Endothelial cell of umbilical vein (primary cell): ENCODE measurements around the gene TBC1D5. TPM values are rescaled to one million over a fixed set of nuclear protein-coding genes. Genes with fewer than 3 reads are reported as not detected.

ENCODE experiments used
- BruUV-seq: library from RNA; stranded (reverse); fragments of 400-500 nt; replicated peaks from 2 replicates; lab custom pipeline; 2021; lab: Mats Ljungman, UMichigan
- CTCF ChIA-PET: fragments of 300-600, 350-600 bp; sonication (Branson Sonifier 250); formaldehyde crosslinking; loops from one replicate; lab custom pipeline; 2021; ENCODE audit warnings: antibody characterized with exemption, inconsistent platforms; lab: Charles Lee
- POLR2A ChIA-PET: fragments of 300-600, 350-600 bp; sonication (Branson Sonifier 250); formaldehyde crosslinking; loops from one replicate; lab custom pipeline; 2021; ENCODE audit warnings: antibody characterized with exemption, inconsistent platforms; lab: Charles Lee
- DNase-seq: peaks from one replicate; pipeline ENCODE4 v3.0.0-alpha.2; 2011; ENCODE audit warnings: low read depth, low spot score
- FAIRE-seq: peaks from 2 replicates; lab custom pipeline; 2011; peaks lifted over from hg19 to GRCh38; lab: Jason Lieb, UNC
- H2AFZ ChIP-seq: 2 replicates; pipeline ENCODE4 v1.6.0; 2012; ENCODE audit warnings: low read depth, low read length, control low read depth, inconsistent platforms
- H3K27ac ChIP-seq: 2 replicates; pipeline ENCODE4 v1.5.1; 2011; ENCODE audit warnings: low read depth, mild to moderate bottlenecking, control low read depth, low read length, moderate library complexity; ENCODE audit not compliant: insufficient read depth
- H3K27me3 ChIP-seq, 2 experiments: 2 replicates each; pipeline versions ENCODE4 v1.6.0 to v1.6.1; 2011; ENCODE audit warnings: low read length in 2 of 2, mixed read lengths in 1 of 2; ENCODE audit not compliant: control insufficient read depth in 2 of 2, insufficient read depth in 2 of 2
- H3K36me3 ChIP-seq, 2 experiments: 2 replicates in 1 of 2; 3 replicates in 1 of 2; pipeline ENCODE4 v1.5.1; 2011; ENCODE audit warnings: low read length in 2 of 2, mild to moderate bottlenecking in 1 of 2, moderate library complexity in 1 of 2; ENCODE audit not compliant: control insufficient read depth in 2 of 2, insufficient read depth in 2 of 2; ENCODE audit errors: extremely low read depth in 1 of 2
- H3K4me1 ChIP-seq: 3 replicates; pipeline ENCODE4 v1.5.1; 2011; ENCODE audit warnings: mild to moderate bottlenecking, low read length; ENCODE audit not compliant: control insufficient read depth, insufficient read depth; ENCODE audit errors: extremely low read depth
- H3K4me2 ChIP-seq: 2 replicates; pipeline ENCODE4 v1.6.1; 2011; ENCODE audit warnings: low read length, control low read depth, mixed read lengths; ENCODE audit not compliant: insufficient read depth
- H3K4me3 ChIP-seq, 3 experiments: fragments of 200-600 bp in 1 of 3; sonication (generic), shearing (Covaris generic) in 1 of 3; replicated peaks in 1 of 3; 2 replicates each; pipeline ENCODE4 v1.5.1; 2011 to 2016; ENCODE audit warnings: control low read depth in 3 of 3, low read length in 3 of 3, mild to moderate bottlenecking in 2 of 3, inconsistent platforms in 1 of 3, low read depth in 1 of 3, moderate library complexity in 1 of 3; ENCODE audit not compliant: insufficient read depth in 1 of 3
- H3K79me2 ChIP-seq: 2 replicates; pipeline ENCODE4 v1.6.0; 2012; ENCODE audit warnings: low read length, inconsistent platforms; ENCODE audit not compliant: control insufficient read depth, insufficient read depth
- H3K9ac ChIP-seq: replicated peaks from 2 replicates; pipeline ENCODE3; 2011; ENCODE audit warnings: low read length, control low read depth; ENCODE audit not compliant: insufficient read depth; ENCODE audit errors: extremely low read depth
- H3K9me1 ChIP-seq: replicated peaks from 3 replicates; pipeline ENCODE4 v1.6.0; 2011; ENCODE audit warnings: mild to moderate bottlenecking, low read length; ENCODE audit not compliant: control insufficient read depth, insufficient read depth; ENCODE audit errors: extremely low read depth
- H3K9me3 ChIP-seq: replicated peaks from 2 replicates; pipeline ENCODE4 v1.5.1; 2012; ENCODE audit warnings: low read length, inconsistent platforms; ENCODE audit not compliant: control insufficient read depth, insufficient read depth
- H4K20me1 ChIP-seq: replicated peaks from 2 replicates; pipeline ENCODE3; 2011; ENCODE audit warnings: mild to moderate bottlenecking, low read length; ENCODE audit not compliant: control insufficient read depth, insufficient read depth; ENCODE audit errors: extremely low read depth
- EZH2 ChIP-seq: IDR thresholded peaks from 2 replicates; pipeline ENCODE4 v1.6.1; 2012; ENCODE audit warnings: borderline replicate concordance, low read depth, mild to moderate bottlenecking, moderate library complexity, low read length, inconsistent platforms; ENCODE audit not compliant: severe bottlenecking
- FOS ChIP-seq: IDR thresholded peaks from 2 replicates; pipeline ENCODE4 v1.6.1; 2011; ENCODE audit warnings: mild to moderate bottlenecking, low read length, moderate library complexity, borderline replicate concordance; ENCODE audit not compliant: insufficient read depth
- GATA2 ChIP-seq: IDR thresholded peaks from 2 replicates; pipeline ENCODE4 v1.7.0; 2011; ENCODE audit warnings: low read depth, mild to moderate bottlenecking, moderate library complexity, mixed read lengths, low read length; ENCODE audit not compliant: insufficient read length, insufficient read depth
- JUN ChIP-seq: IDR thresholded peaks from 2 replicates; pipeline ENCODE4 v1.6.1; 2011; ENCODE audit warnings: borderline replicate concordance, low read depth; ENCODE audit not compliant: insufficient read length, insufficient read depth
- MYC ChIP-seq: IDR thresholded peaks from one replicate; pipeline ENCODE4 v1.6.1; 2011; ENCODE audit warnings: mild to moderate bottlenecking, low read depth, low read length
- POLR2A ChIP-seq: IDR thresholded peaks from 2 replicates; pipeline ENCODE4 v1.6.1; 2012; ENCODE audit warnings: low read depth, mild to moderate bottlenecking, control low read depth, low read length
- POLR2AphosphoS5 ChIP-seq: IDR thresholded peaks from 2 replicates; pipeline ENCODE4 v1.6.1; 2012; ENCODE audit warnings: low read depth, mild to moderate bottlenecking, control low read depth, low read length, moderate library complexity; ENCODE audit not compliant: insufficient read depth
- dilution Hi-C: fragments of 300-500 bp; cut with MboI; formaldehyde crosslinking; loops from one replicate; pipeline ENCODE4 v1.15.0; 2019; ENCODE audit warnings: low sequenced_read_pairs; ENCODE audit not compliant: extremely low pct_ligation_motif_present
- intact Hi-C: fragments of 100-400 bp; cut with micrococcal nuclease; formaldehyde crosslinking; loops from one replicate; pipeline ENCODE4 v1.10.0; 2022
- polyA plus RNA-seq, 4 experiments: library from polyadenylated mRNA; depleted of rRNA in 3 of 4; stranded (reverse) in 3 of 4; unstranded in 1 of 4; fragments of >200 nt; gene quantifications; 2 replicates each; pipeline versions ENCODE4 v1.2.1 to v1.2.3, GENCODE V29; 2011 to 2012; ENCODE audit warnings: missing spikeins in 1 of 4
- total RNA-seq: library from RNA; stranded (reverse); gene quantifications from 2 replicates; pipeline ENCODE4 v1.2.3, GENCODE V29; 2021
- TF ChIP-seq, protein P1 (sequence below), 2 donors: IDR thresholded peaks; 1 replicate in 1 of 2; 2 replicates in 1 of 2; pipeline ENCODE4 v1.5.1; 2011; ENCODE audit warnings: low read length in 2 of 2, mild to moderate bottlenecking in 2 of 2, moderate library complexity in 2 of 2, control low read depth in 1 of 2, inconsistent platforms in 1 of 2, low read depth in 1 of 2; ENCODE audit not compliant: insufficient read depth in 1 of 2; ENCODE audit errors: extremely low read depth in 1 of 2
- TF ChIP-seq, protein P2 (sequence below): IDR thresholded peaks from 2 replicates; pipeline ENCODE4 v1.6.1; 2011; ENCODE audit not compliant: insufficient read depth, insufficient read length

TBC1D5 gene
- total and polyA plus RNA-seq, 2 donors (not counting 3 experiments of a cell fraction or from before 2014, with no cell fraction given): 17.5 to 44.7 TPM

DNA sequence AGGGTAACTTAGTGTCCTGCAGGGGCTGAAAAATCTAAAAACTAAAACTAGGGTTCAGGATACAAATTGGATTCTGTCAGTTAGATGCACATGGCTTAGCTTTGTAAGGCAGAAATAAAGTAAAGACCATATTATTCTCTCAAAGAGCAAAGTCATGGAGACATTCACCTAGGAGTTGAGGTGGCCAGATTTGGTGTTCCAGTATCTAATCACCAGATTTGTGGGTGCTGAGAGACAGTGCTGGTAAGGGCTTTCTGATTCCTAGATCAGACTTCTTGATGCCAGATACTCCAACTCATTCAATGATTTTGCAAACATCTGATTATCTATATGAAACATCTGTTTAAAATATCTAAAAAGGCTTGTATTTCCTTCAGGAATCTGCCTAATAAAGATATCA, 28.3 kb upstream of the TBC1D5 start:
- dilution Hi-C loops: no loop called here
- TF ChIP-seq, protein P1, sequence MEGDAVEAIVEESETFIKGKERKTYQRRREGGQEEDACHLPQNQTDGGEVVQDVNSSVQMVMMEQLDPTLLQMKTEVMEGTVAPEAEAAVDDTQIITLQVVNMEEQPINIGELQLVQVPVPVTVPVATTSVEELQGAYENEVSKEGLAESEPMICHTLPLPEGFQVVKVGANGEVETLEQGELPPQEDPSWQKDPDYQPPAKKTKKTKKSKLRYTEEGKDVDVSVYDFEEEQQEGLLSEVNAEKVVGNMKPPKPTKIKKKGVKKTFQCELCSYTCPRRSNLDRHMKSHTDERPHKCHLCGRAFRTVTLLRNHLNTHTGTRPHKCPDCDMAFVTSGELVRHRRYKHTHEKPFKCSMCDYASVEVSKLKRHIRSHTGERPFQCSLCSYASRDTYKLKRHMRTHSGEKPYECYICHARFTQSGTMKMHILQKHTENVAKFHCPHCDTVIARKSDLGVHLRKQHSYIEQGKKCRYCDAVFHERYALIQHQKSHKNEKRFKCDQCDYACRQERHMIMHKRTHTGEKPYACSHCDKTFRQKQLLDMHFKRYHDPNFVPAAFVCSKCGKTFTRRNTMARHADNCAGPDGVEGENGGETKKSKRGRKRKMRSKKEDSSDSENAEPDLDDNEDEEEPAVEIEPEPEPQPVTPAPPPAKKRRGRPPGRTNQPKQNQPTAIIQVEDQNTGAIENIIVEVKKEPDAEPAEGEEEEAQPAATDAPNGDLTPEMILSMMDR (IDR thresholded peaks at IDR 0.05; ENCODE audit: extremely low read depth in 1 of 2, insufficient read depth in 1 of 2, low read depth in 1 of 2, low read length in 2 of 2): no peak
- TF ChIP-seq EZH2 (no peak), JUN (no peak), GATA2 (no peak), FOS (no peak), POLR2A (no peak), MYC (no peak), POLR2AphosphoS5 (no peak)
- TF ChIP-seq, protein P2, sequence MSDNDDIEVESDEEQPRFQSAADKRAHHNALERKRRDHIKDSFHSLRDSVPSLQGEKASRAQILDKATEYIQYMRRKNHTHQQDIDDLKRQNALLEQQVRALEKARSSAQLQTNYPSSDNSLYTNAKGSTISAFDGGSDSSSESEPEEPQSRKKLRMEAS: no peak
- Histone ChIP-seq H3K27me3 (no peaks in the 10 kb centered on the region), H3K9me1 (no peaks in the 10 kb centered on the region), H3K27ac (no peak overlapping the region), H3K36me3 (no peaks in the 10 kb centered on the region), H3K4me3 (no peak overlapping the region), H3K9me3 (no peaks in the 10 kb centered on the region), H3K4me2 (no peak overlapping the region), H4K20me1 (no peaks in the 10 kb centered on the region), H3K79me2 (no peaks in the 10 kb centered on the region), H3K4me1 (no peaks in the 10 kb centered on the region), H3K9ac (no peak overlapping the region), H2AFZ (no peak overlapping the region)
- BruUV-seq: no TSS peak
- DNase-seq (no peak), FAIRE-seq (no peak)
- ChIA-PET CTCF (no interaction called here), POLR2A (no interaction called here)
- intact Hi-C loops: no loop called here
